Measurements from ENCODE around the gene FLII. TPM values are rescaled to one million over a fixed set of nuclear protein-coding genes. Genes with fewer than 3 reads are reported as not detected.

FLII gene
- total RNA-seq, 2 donors from 2014 or later: 280 to 347 TPM

DNA sequence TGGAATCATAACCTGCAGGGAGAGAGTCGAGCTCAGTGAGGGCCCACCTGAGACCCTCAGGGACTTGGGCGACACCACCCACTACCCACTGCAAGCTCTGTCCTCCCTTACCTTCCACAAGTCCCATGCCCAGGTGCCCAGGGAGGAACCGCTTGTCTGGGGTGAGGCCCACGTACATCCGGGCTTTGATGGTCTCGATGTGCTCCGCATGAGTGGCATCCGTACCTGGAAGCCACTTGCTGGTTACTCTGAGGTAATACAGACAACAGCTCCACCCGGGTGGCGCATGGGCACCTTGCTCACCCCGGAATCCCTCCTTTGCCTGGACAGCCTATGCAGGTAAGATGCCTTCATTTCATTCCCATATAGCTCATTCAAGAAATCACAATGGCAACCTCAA, 26.8 kb upstream of the FLII start:
- 93% methylated on average over 11 of the region's 11 CpGs for WGBS
- Histone ChIP-seq H3K27ac (no peak overlapping the region), H3K36me3 (peaks cover 3 to 28% of the 10 kb centered on the region in 2 donors), H3K4me1 (replicated peaks) (no peaks in the 10 kb centered on the region), H3K4me3 (no peak overlapping the region), H3K27me3 (replicated peaks; ENCODE audit: insufficient read depth) (no peaks in the 10 kb centered on the region), H3K9me3 (no peaks in the 10 kb centered on the region)
- TF ChIP-seq POLR2A (IDR thresholded peaks at IDR 0.05) (no peak), POLR2AphosphoS5 (IDR thresholded peaks at IDR 0.05) (no peak)
- TF ChIP-seq, protein P1, sequence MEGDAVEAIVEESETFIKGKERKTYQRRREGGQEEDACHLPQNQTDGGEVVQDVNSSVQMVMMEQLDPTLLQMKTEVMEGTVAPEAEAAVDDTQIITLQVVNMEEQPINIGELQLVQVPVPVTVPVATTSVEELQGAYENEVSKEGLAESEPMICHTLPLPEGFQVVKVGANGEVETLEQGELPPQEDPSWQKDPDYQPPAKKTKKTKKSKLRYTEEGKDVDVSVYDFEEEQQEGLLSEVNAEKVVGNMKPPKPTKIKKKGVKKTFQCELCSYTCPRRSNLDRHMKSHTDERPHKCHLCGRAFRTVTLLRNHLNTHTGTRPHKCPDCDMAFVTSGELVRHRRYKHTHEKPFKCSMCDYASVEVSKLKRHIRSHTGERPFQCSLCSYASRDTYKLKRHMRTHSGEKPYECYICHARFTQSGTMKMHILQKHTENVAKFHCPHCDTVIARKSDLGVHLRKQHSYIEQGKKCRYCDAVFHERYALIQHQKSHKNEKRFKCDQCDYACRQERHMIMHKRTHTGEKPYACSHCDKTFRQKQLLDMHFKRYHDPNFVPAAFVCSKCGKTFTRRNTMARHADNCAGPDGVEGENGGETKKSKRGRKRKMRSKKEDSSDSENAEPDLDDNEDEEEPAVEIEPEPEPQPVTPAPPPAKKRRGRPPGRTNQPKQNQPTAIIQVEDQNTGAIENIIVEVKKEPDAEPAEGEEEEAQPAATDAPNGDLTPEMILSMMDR (IDR thresholded peaks at IDR 0.05): no peak
- intact Hi-C loops (cut with DNase I): no loop called here
- DNase-seq (ENCODE audit: low spot score): no peak

DNA sequence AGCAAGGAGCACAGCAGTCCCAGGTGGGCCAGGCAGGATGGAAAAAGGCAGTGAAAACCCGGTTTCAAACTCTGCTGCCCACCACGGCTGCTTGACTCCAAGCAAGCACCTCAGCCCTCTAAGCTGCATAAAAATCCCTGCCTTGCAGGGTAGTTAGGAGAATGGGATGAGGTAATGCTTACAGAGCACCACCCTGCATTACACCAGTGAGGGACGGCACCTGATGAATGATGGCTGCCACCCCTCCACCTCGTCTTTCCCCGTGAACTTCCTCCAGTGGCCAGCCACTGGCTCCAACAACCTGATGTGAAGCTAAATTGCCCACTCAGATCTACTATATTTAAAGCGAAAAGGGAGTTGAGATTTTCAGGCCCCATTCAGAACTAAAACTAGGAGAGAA, 23.2 kb upstream of the FLII start:
- DNase-seq (ENCODE audit: low spot score): no peak
- Histone ChIP-seq H3K4me1 (replicated peaks) (no peaks in the 10 kb centered on the region), H3K27ac (no peak overlapping the region), H3K36me3 (peaks cover 0 to 11% of the 10 kb centered on the region in 2 donors), H3K9me3 (no peaks in the 10 kb centered on the region), H3K27me3 (replicated peaks; ENCODE audit: insufficient read depth) (no peaks in the 10 kb centered on the region), H3K4me3 (no peak overlapping the region)
- TF ChIP-seq, protein P1 (IDR thresholded peaks at IDR 0.05): no peak
- TF ChIP-seq POLR2AphosphoS5 (IDR thresholded peaks at IDR 0.05): no peak
- no peak for TF ChIP-seq POLR2A (IDR thresholded peaks at IDR 0.05)
- 89% methylated on average over 6 of the region's 6 CpGs for WGBS
- intact Hi-C loops (cut with DNase I): no loop called here

DNA sequence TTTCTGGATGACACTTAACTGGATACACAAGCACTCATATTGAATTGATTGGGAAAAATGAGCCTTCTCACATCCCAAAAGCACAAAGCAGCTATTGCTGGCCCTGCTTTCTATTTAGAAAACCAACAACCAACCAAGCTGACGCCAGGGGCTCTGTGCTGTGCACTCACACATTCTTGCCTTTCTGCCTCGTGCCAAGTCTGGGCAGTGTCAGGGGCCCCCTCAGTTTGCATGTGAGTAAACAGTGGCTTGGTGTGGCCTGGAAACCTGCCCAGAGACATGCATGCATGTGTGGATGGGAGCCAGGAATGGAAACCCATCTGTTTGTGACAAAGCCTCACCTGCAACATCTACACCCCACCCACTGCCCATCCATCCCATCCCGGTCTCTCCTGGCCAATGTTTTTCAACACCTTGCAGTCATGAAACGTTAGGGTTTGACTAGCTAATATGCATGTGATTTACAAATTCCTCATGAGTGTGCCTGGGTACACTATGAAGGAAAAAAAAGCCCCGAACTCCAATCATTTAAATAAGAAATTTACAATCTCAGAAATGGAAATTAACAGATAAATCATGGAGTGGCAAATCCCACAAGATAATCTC, 22.3 kb upstream of the FLII start:
- Histone ChIP-seq H3K36me3 (peaks cover 0 to 11% of the 10 kb centered on the region in 2 donors), H3K4me3 (no peak overlapping the region), H3K4me1 (replicated peaks) (no peaks in the 10 kb centered on the region), H3K27me3 (replicated peaks; ENCODE audit: insufficient read depth) (no peaks in the 10 kb centered on the region), H3K27ac (no peak overlapping the region), H3K9me3 (no peaks in the 10 kb centered on the region)
- TF ChIP-seq POLR2AphosphoS5 (IDR thresholded peaks at IDR 0.05): no peak
- no peak for DNase-seq (ENCODE audit: low spot score)
- 37% methylated on average over 4 of the region's 5 CpGs for WGBS
- intact Hi-C loops (cut with DNase I): no loop called here

DNA sequence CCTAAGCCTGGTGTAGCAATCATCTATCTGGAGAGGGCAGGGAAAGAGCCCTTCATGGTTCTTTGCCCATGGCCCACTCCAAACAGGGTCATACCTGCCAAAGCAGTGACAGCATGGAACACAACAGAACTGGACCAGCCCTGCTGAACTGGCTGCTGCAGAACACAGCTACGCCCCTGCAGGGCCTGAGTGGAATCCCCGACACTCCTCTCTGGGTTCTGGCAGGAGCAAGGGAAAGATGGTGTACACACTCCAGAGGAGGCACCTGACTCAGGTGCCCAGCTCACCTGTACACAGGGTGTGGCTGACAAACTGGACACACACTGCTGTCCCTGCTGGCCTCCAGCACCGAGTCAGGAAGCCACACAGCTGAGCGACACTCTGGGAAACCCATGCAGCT, 21.7 kb upstream of the FLII start:
- Histone ChIP-seq H3K36me3 (peaks cover 0 to 10% of the 10 kb centered on the region in 2 donors), H3K4me3 (no peak overlapping the region), H3K27ac (no peak overlapping the region), H3K9me3 (no peaks in the 10 kb centered on the region), H3K27me3 (replicated peaks; ENCODE audit: insufficient read depth) (no peaks in the 10 kb centered on the region), H3K4me1 (replicated peaks) (no peaks in the 10 kb centered on the region)
- intact Hi-C loops (cut with DNase I): no loop called here
- no peak for TF ChIP-seq POLR2A (IDR thresholded peaks at IDR 0.05)
- TF ChIP-seq POLR2AphosphoS5 (IDR thresholded peaks at IDR 0.05): no peak
- TF ChIP-seq, protein P1 (IDR thresholded peaks at IDR 0.05): no peak
- 90% methylated on average over 4 of the region's 4 CpGs for WGBS
- no peak for DNase-seq (ENCODE audit: low spot score)

DNA sequence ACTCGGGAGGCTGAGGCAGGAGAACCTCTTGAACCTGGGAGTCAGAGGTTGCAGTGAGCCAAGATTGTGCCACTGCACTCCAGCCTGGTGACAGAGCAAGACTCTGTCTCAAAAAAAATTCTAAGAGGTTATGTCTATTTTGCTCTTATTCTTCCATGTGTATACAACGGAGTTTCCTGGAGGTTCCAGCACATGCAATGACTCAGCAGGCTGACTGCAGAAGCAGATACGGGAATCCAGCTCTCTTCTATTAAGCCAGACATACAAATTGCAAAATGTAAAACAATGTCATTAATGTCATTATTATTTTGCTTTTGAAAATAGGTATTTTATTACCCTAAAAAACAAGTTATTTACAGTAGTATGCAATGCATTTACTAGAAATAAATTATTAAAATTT, 20.3 kb upstream of the FLII start:
- intact Hi-C loops (cut with DNase I): no loop called here
- no peak for DNase-seq (ENCODE audit: low spot score)
- Histone ChIP-seq H3K4me1 (replicated peaks) (no peaks in the 10 kb centered on the region), H3K27me3 (replicated peaks; ENCODE audit: insufficient read depth) (no peaks in the 10 kb centered on the region), H3K4me3 (no peak overlapping the region), H3K27ac (no peak overlapping the region), H3K9me3 (no peaks in the 10 kb centered on the region), H3K36me3 (peaks cover 4 to 9% of the 10 kb centered on the region in 2 donors)
- no peak for TF ChIP-seq POLR2A (IDR thresholded peaks at IDR 0.05)
- TF ChIP-seq POLR2AphosphoS5 (IDR thresholded peaks at IDR 0.05): no peak
- WGBS: 92% methylated on average over 3 of the region's 3 CpGs

DNA sequence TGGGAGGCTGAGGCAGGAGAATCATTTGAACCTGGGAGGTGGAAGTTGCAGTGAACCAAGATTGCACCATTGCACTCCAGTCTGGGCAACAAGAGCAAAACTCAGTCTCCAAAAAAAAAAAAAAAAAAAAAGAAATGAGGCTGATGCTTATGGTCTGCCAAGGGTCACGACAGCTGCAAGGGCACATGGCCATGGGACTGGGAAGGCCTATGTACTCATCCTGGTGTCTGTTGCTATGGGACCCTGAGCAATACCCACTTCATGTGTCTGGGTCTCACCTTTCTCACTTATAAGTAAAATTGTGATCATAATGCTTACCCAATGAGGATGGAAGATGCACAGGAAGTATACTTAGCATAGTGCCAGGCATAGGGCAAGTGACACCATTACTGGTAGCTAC, 18.5 kb upstream of the FLII start:
- intact Hi-C loops (cut with DNase I): no loop called here
- Histone ChIP-seq H3K27ac (no peak overlapping the region), H3K4me3 (no peak overlapping the region), H3K9me3 (no peaks in the 10 kb centered on the region), H3K36me3 (peaks cover 4 to 5% of the 10 kb centered on the region in 2 donors), H3K27me3 (replicated peaks; ENCODE audit: insufficient read depth) (no peaks in the 10 kb centered on the region), H3K4me1 (replicated peaks) (no peaks in the 10 kb centered on the region)
- 100% methylated on average over 1 of the region's 1 CpG for WGBS
- no peak for TF ChIP-seq POLR2A (IDR thresholded peaks at IDR 0.05)
- no peak for TF ChIP-seq POLR2AphosphoS5 (IDR thresholded peaks at IDR 0.05)
- TF ChIP-seq, protein P1 (IDR thresholded peaks at IDR 0.05): no peak
- no peak for DNase-seq (ENCODE audit: low spot score)

All from prostate gland (tissue), 2 donors.